GM18520 (cell line): ENCODE measurements around the gene SAMD11.

Experiments used
- ATAC-seq: cut with Tn5 transposase; IDR thresholded peaks from one replicate; pipeline ENCODE4 v1.9.1; 2021; ENCODE audit not compliant: unreplicated experiment

The SAMD11 gene

GRCh38 chr1:962381-963300, 38.9 kb downstream of the SAMD11 start:
- no peak for ATAC-seq

GRCh38 chr1:963301-963651, 39.6 kb downstream of the SAMD11 start:
- no peak for ATAC-seq

GRCh38 chr1:963746-964525, 40.2 kb downstream of the SAMD11 start:
- no peak for ATAC-seq

- no peak for ATAC-seq
Measured at GRCh38 chr1:964691-965525, 41.2 kb downstream of the SAMD11 start.

- no peak for ATAC-seq
Measured at GRCh38 chr1:965526-966134, 41.9 kb downstream of the SAMD11 start.

GRCh38 chr1:966135-966703, 42.5 kb downstream of the SAMD11 start, which contains the start of gene PLEKHN1:
PLEKHN1 (plus strand) TSS chr1:966482; CDS start chr1:966532, 50 bp downstream.
- ATAC-seq = no peak

- ATAC-seq = no peak
Measured at GRCh38 chr1:966704-967300, 43.1 kb downstream of the SAMD11 start.

- ATAC-seq = no peak
Measured at GRCh38 chr1:967466-968343, 44.0 kb downstream of the SAMD11 start.

GRCh38 chr1:969260-969855, 45.6 kb downstream of the SAMD11 start:
- ATAC-seq = no peak

GRCh38 chr1:970242-970972, 46.7 kb downstream of the SAMD11 start:
- no peak for ATAC-seq

GRCh38 chr1:970973-971730, 47.4 kb downstream of the SAMD11 start:
- ATAC-seq = no peak

- no peak for ATAC-seq
Measured at GRCh38 chr1:971751-972506, 48.2 kb downstream of the SAMD11 start.

GRCh38 chr1:972726-973458, 49.2 kb downstream of the SAMD11 start:
- no peak for ATAC-seq

- ATAC-seq = no peak
Measured at GRCh38 chr1:973459-974292, 50.0 kb downstream of the SAMD11 start.

GRCh38 chr1:974293-974640, 50.5 kb downstream of the SAMD11 start:
- no peak for ATAC-seq
